Fibroblast of the aortic adventitia (primary cell): ENCODE data around the gene TTN. TPM values are rescaled to one million over a fixed set of nuclear protein-coding genes. Genes with fewer than 3 reads are reported as not detected.

ENCODE experiments used
- DNase-seq: peaks from one replicate; pipeline ENCODE4 v3.0.0-alpha.2; 2010; ENCODE audit warnings: low read depth
- H3K4me3 ChIP-seq: 2 replicates; pipeline ENCODE4 v1.5.1; 2011; ENCODE audit warnings: low read depth, mild to moderate bottlenecking, control low read depth, low read length, moderate library complexity
- total RNA-seq: library from RNA; depleted of rRNA; stranded (reverse); fragments of >200 nt; gene quantifications from 2 replicates; pipeline ENCODE4 v1.2.3, GENCODE V29; 2012; ENCODE audit warnings: low replicate concordance
- TF ChIP-seq, protein P1 (sequence below): IDR thresholded peaks from 2 replicates; pipeline ENCODE4 v1.5.1; 2011; ENCODE audit warnings: mild to moderate bottlenecking, low read length, control low read depth, inconsistent platforms; ENCODE audit not compliant: insufficient read depth

TTN gene
- total RNA-seq, 1 donor = 5.5 TPM

DNA sequence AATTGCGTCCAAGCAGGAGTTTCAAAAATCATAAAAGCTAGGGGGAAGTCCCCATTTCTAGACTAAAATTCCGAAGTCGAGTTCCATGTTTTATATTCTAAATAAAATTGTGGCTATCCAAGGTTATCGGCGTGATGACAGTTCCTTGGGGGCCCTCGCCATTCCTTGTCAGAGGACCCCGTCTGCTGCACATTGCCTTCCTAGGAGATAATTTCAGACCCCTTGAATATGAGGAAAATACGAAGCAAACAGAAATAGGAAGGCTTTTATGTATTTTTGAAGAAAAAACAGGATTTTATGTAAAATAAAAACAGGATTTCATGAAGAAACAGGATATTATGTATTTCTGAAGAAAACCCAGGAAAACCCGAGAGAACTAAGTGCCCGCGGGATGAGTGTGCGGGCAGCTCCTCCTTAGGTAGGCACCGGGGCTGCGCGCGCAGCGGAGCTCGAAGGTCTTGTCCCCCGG lies 327.4 kb downstream of the TTN start:
- TF ChIP-seq, protein P1, sequence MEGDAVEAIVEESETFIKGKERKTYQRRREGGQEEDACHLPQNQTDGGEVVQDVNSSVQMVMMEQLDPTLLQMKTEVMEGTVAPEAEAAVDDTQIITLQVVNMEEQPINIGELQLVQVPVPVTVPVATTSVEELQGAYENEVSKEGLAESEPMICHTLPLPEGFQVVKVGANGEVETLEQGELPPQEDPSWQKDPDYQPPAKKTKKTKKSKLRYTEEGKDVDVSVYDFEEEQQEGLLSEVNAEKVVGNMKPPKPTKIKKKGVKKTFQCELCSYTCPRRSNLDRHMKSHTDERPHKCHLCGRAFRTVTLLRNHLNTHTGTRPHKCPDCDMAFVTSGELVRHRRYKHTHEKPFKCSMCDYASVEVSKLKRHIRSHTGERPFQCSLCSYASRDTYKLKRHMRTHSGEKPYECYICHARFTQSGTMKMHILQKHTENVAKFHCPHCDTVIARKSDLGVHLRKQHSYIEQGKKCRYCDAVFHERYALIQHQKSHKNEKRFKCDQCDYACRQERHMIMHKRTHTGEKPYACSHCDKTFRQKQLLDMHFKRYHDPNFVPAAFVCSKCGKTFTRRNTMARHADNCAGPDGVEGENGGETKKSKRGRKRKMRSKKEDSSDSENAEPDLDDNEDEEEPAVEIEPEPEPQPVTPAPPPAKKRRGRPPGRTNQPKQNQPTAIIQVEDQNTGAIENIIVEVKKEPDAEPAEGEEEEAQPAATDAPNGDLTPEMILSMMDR = no peak
- DNase-seq = no peak
- peak overlapping the region; percentile 47 for H3K4me3 ChIP-seq

DNA sequence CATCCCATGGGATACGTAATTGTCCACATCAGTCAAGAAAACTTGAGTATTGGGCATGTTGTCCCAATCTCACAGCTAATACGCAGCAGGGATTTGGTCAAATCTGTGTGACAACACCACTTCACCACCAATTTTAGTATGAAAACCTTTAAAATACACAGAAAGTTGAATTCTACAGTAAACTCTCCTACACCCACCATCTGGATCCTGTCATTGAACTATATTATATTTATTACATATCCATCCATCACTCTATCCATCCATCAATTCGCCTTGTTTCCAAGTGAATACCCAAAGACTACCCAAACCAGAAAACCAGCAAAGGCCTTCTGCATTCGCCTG lies 328.0 kb downstream of the TTN start:
- no peak for DNase-seq
- peak overlapping the region; percentile 97 for H3K4me3 ChIP-seq
- TF ChIP-seq, protein P1 = no peak

GRCh38 chr2:178478439-178479274 lies 328.6 kb downstream of the TTN start, which contains the start of gene FKBP7:
Gene FKBP7, minus strand, starts transcription at chr2:178478600. Its CDS starts 101 bp downstream, at chr2:178478499.
- TF ChIP-seq, protein P1 = peak; percentile 60
- peak; percentile 79 for DNase-seq
- H3K4me3 ChIP-seq = peak within 1 kb of the TSS; percentile 97

DNA sequence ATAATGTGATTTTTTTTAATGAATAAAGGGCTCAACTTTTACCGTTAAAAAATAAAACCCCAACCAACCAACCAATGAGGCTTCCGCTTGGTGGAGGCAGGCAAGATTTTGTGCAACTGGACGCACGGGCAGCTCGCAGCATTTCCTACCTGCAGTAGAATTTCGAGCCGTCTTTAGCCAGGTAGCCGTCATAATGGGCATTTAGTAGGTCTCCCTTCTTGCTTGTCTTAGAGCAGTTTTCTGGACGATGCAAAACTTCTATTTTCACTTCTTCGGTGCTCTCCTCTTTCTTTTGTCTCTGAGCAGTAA lies 329.1 kb downstream of the TTN start:
- H3K4me3 ChIP-seq = peak overlapping the region; percentile 97
- TF ChIP-seq, protein P1 = no peak
- DNase-seq = peak; percentile 37

GRCh38 chr2:178477443-178478129 lies 329.6 kb downstream of the TTN start:
- TF ChIP-seq, protein P1 = no peak
- peak overlapping the region; percentile 97 for H3K4me3 ChIP-seq
- DNase-seq = no peak

- TF ChIP-seq, protein P1 = no peak
- no peak overlapping the region for H3K4me3 ChIP-seq
Observed at GRCh38 chr2:178476477-178476876, 330.7 kb downstream of the TTN start.

More at GRCh38 chr2:178476477-178476876, 330.7 kb downstream of the TTN start:
- DNase-seq = no peak

Other genes starting within 250 kb of the TTN start
- gene CCDC141, start 242.7 kb upstream of the TTN start, total RNA-seq = 1.8 and 2.7 TPM in 2 replicates